Activated T-cell treated with anti-CD3 and anti-CD28 coated beads, Interleukin-2, amount 50 U/mL, for 72 hours (primary cell): ENCODE measurements around the gene CPEB4. TPM values are rescaled to one million over a fixed set of nuclear protein-coding genes. Genes with fewer than 3 reads are reported as not detected.

Experiments
- ATAC-seq, 2 donors: fragments of 150-1000 bp; cut with Tn5 transposase; replicated peaks in 1 of 2; 2 replicates each; pipeline ENCODE4 v1.10.0; 2021; ENCODE audit warnings: moderate library complexity in 2 of 2, mild to moderate bottlenecking in 1 of 2
- DNase-seq, 2 donors: peaks; one replicate each; pipeline ENCODE4 v3.0.0; 2021 to 2022; ENCODE audit warnings: mixed read lengths in 1 of 2
- H3K27ac Mint-ChIP-seq: one replicate; pipeline ENCODE4 v1.8.0; 2022; ENCODE audit warnings: mild to moderate bottlenecking, moderate library complexity, mixed read lengths
- H3K27me3 Mint-ChIP-seq: one replicate; pipeline ENCODE4 v1.8.0; 2022; ENCODE audit warnings: low read depth, mixed read lengths
- H3K36me3 Mint-ChIP-seq, 2 donors: one replicate each; pipeline ENCODE4 v1.8.0; 2022; ENCODE audit warnings: mixed read lengths in 2 of 2, mild to moderate bottlenecking in 1 of 2; ENCODE audit not compliant: insufficient read depth in 2 of 2
- H3K4me1 Mint-ChIP-seq: one replicate; pipeline ENCODE4 v1.8.0; 2022; ENCODE audit warnings: low read depth, mixed read lengths
- H3K4me3 Mint-ChIP-seq, 2 donors: one replicate each; pipeline ENCODE4 v1.8.0; 2022; ENCODE audit warnings: mild to moderate bottlenecking in 2 of 2, mixed read lengths in 2 of 2, moderate library complexity in 2 of 2
- H3K9me3 Mint-ChIP-seq, 2 donors: one replicate each; pipeline ENCODE4 v1.8.0; 2022; ENCODE audit warnings: mixed read lengths in 2 of 2
- total RNA-seq, 2 donors: library from RNA; stranded (reverse); gene quantifications; one replicate each; pipeline ENCODE4 v1.2.3, GENCODE V29; 2022

The CPEB4 gene
- total RNA-seq, 2 donors from 2014 or later: 14.4 to 19.0 TPM

GRCh38 chr5:173974688-173975239, 86.6 kb downstream of the CPEB4 start:
- no peak for DNase-seq

GRCh38 chr5:173981185-173981761, 93.1 kb downstream of the CPEB4 start:
- H3K36me3 Mint-ChIP-seq: no peaks in the 10 kb centered on the region
- no peaks in the 10 kb centered on the region for H3K4me1 Mint-ChIP-seq
- ATAC-seq (no peak), DNase-seq (no peak)
- H3K9me3 Mint-ChIP-seq: peaks cover 3 to 4% of the 10 kb centered on the region in 2 donors
- H3K4me3 Mint-ChIP-seq: no peak overlapping the region
- H3K27me3 Mint-ChIP-seq: peaks cover 67% of the 10 kb centered on the region
- H3K27ac Mint-ChIP-seq: no peak overlapping the region

More at GRCh38 chr5:173974688-173975239, 86.6 kb downstream of the CPEB4 start:
- H3K27ac Mint-ChIP-seq: no peak overlapping the region
- H3K4me1 Mint-ChIP-seq: peaks cover 12% of the 10 kb centered on the region
- ATAC-seq: no peak
- no peak overlapping the region for H3K4me3 Mint-ChIP-seq
- H3K36me3 Mint-ChIP-seq: no peaks in the 10 kb centered on the region
- H3K9me3 Mint-ChIP-seq: no peaks in the 10 kb centered on the region
- peaks cover 24% of the 10 kb centered on the region for H3K27me3 Mint-ChIP-seq

GRCh38 chr5:173984218-173984617, 96.1 kb downstream of the CPEB4 start:
- ATAC-seq (no peak), DNase-seq (no peak)
- Mint-ChIP-seq H3K36me3 (no peaks in the 10 kb centered on the region), H3K9me3 (peaks cover 3 to 4% of the 10 kb centered on the region in 2 donors), H3K4me1 (no peaks in the 10 kb centered on the region), H3K27me3 (peaks cover 50% of the 10 kb centered on the region), H3K4me3 (no peak overlapping the region), H3K27ac (no peak overlapping the region)

GRCh38 chr5:173988554-173989431, 100.6 kb downstream of the CPEB4 start, which contains the start of gene C5orf47:
C5orf47 (plus strand) TSS chr5:173989170; CDS start chr5:173989264, 94 bp downstream.
- H3K27me3 Mint-ChIP-seq: peaks cover 19% of the 10 kb centered on the region
- DNase-seq (no peak), ATAC-seq (no peak)
- H3K9me3 Mint-ChIP-seq: no peaks in the 10 kb centered on the region
- H3K27ac Mint-ChIP-seq: no peak within 1 kb of the TSS
- no peak within 1 kb of the TSS for H3K4me3 Mint-ChIP-seq
- no peaks in the 10 kb centered on the region for H3K36me3 Mint-ChIP-seq
- no peaks in the 10 kb centered on the region for H3K4me1 Mint-ChIP-seq

- no peaks in the 10 kb centered on the region for H3K36me3 Mint-ChIP-seq
- no peak for DNase-seq
- no peaks in the 10 kb centered on the region for H3K4me1 Mint-ChIP-seq
- no peaks in the 10 kb centered on the region for H3K9me3 Mint-ChIP-seq
- no peak for ATAC-seq
- peaks cover 11% of the 10 kb centered on the region for H3K27me3 Mint-ChIP-seq
- H3K27ac Mint-ChIP-seq: no peak overlapping the region
- no peak overlapping the region for H3K4me3 Mint-ChIP-seq
These were observed 101.4 kb downstream of the CPEB4 start for GRCh38 chr5:173989432-173990082.

- Mint-ChIP-seq H3K9me3 (no peaks in the 10 kb centered on the region), H3K27me3 (peaks cover 35% of the 10 kb centered on the region), H3K36me3 (no peaks in the 10 kb centered on the region), H3K4me1 (no peaks in the 10 kb centered on the region), H3K4me3 (no peak overlapping the region), H3K27ac (no peak overlapping the region)
- DNase-seq: no peak
- ATAC-seq: no peak
These were observed 109.2 kb downstream of the CPEB4 start for GRCh38 chr5:173997331-173997730.

GRCh38 chr5:173998531-173998930, 110.4 kb downstream of the CPEB4 start:
- H3K27me3 Mint-ChIP-seq: peaks cover 35% of the 10 kb centered on the region
- H3K9me3 Mint-ChIP-seq: no peaks in the 10 kb centered on the region
- DNase-seq: no peak
- no peak overlapping the region for H3K27ac Mint-ChIP-seq
- no peaks in the 10 kb centered on the region for H3K36me3 Mint-ChIP-seq
- ATAC-seq: no peak
- H3K4me1 Mint-ChIP-seq: no peaks in the 10 kb centered on the region
- H3K4me3 Mint-ChIP-seq: no peak overlapping the region

- no peaks in the 10 kb centered on the region for H3K36me3 Mint-ChIP-seq
- no peaks in the 10 kb centered on the region for H3K9me3 Mint-ChIP-seq
- ATAC-seq (no peak), DNase-seq (no peak)
- H3K4me3 Mint-ChIP-seq: no peak overlapping the region
- peaks cover 35% of the 10 kb centered on the region for H3K27me3 Mint-ChIP-seq
- H3K27ac Mint-ChIP-seq: no peak overlapping the region
- H3K4me1 Mint-ChIP-seq: no peaks in the 10 kb centered on the region
These were observed 111.9 kb downstream of the CPEB4 start for GRCh38 chr5:174000076-174000475.

GRCh38 chr5:174003795-174004194, 115.6 kb downstream of the CPEB4 start:
- no peaks in the 10 kb centered on the region for H3K4me1 Mint-ChIP-seq
- H3K36me3 Mint-ChIP-seq: no peaks in the 10 kb centered on the region
- peak; percentile 64 to 98 for ATAC-seq
- peaks cover 22% of the 10 kb centered on the region for H3K27me3 Mint-ChIP-seq
- no peak overlapping the region for H3K4me3 Mint-ChIP-seq
- H3K27ac Mint-ChIP-seq: no peak overlapping the region
- H3K9me3 Mint-ChIP-seq: no peaks in the 10 kb centered on the region
- peak in 1 of 2 donors; percentile 8 for DNase-seq

GRCh38 chr5:174008922-174009321, 120.8 kb downstream of the CPEB4 start:
- ATAC-seq (no peak), DNase-seq (no peak)
- no peak overlapping the region for H3K4me3 Mint-ChIP-seq
- H3K27ac Mint-ChIP-seq: no peak overlapping the region
- no peaks in the 10 kb centered on the region for H3K36me3 Mint-ChIP-seq
- H3K4me1 Mint-ChIP-seq: no peaks in the 10 kb centered on the region
- H3K27me3 Mint-ChIP-seq: peaks cover 9% of the 10 kb centered on the region
- H3K9me3 Mint-ChIP-seq: no peaks in the 10 kb centered on the region

GRCh38 chr5:174010365-174010764, 122.2 kb downstream of the CPEB4 start:
- ATAC-seq (no peak), DNase-seq (no peak)
- peaks cover 0 to 1% of the 10 kb centered on the region in 2 donors for H3K9me3 Mint-ChIP-seq
- H3K36me3 Mint-ChIP-seq: no peaks in the 10 kb centered on the region
- H3K4me1 Mint-ChIP-seq: no peaks in the 10 kb centered on the region
- H3K4me3 Mint-ChIP-seq: no peak overlapping the region
- peaks cover 9% of the 10 kb centered on the region for H3K27me3 Mint-ChIP-seq
- no peak overlapping the region for H3K27ac Mint-ChIP-seq

GRCh38 chr5:174011441-174011840, 123.3 kb downstream of the CPEB4 start:
- no peaks in the 10 kb centered on the region for H3K36me3 Mint-ChIP-seq
- H3K27me3 Mint-ChIP-seq: peaks cover 3% of the 10 kb centered on the region
- DNase-seq (no peak), ATAC-seq (no peak)
- no peak overlapping the region for H3K4me3 Mint-ChIP-seq
- no peaks in the 10 kb centered on the region for H3K4me1 Mint-ChIP-seq
- H3K9me3 Mint-ChIP-seq: peaks cover 0 to 1% of the 10 kb centered on the region in 2 donors
- H3K27ac Mint-ChIP-seq: no peak overlapping the region
